ENCODE measurements around the gene CNTN6.

CNTN6 gene

DNA sequence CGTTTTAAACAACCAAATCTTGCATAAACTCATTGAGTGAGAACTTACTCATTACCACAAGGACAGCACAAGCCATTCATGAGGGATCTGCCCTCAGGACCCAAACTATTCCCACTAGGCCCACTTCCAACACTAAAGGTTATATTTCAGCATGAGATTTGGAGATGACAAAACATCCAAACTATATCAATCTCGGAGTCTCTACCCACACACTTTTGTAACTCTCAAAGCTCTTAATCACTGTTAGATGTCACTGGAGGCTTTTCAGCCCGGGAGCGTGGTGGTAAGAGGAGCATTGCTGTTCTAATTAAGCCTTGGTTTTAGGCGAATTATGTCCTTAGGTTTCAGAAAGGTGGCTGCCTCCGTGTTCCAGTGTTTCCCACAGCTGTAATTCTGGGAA lies 86.3 kb downstream of the CNTN6 start:
- no peak for DNase-seq (ENCODE audit: low spot score)

DNA sequence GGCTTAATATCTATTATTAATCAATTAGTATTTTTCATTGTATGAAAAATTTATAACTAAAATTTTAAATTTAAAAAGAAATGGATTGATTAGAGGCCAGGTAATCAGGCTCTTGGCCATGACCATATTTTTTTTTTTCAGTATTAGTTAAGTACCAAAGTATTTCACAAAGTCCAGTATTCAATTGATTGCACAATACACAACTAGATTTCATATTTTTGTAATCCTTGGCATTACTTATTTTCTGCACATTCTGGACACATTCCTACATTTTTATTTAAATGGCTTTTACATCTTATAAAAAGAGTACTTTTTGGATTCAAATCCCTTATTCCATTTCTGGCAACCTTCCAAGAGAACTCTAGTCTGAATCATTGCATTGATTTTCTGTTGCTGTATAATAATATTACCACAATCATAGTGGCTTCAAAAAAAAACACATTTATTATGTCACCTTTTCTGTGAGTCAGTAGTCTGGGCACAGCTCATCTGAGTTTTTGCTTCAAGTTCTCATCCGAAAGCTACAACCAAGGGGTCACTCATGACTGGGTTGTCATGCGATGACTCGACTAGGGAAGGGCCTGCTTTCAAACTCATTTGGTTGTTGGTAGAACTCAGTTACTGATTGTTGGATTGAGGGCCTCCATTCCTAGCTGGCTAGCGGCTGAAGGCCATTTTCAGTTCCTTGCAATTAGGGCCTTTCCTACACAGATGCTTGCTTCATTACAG lies 90.7 kb downstream of the CNTN6 start:
- no peak for DNase-seq (ENCODE audit: low spot score)

DNA sequence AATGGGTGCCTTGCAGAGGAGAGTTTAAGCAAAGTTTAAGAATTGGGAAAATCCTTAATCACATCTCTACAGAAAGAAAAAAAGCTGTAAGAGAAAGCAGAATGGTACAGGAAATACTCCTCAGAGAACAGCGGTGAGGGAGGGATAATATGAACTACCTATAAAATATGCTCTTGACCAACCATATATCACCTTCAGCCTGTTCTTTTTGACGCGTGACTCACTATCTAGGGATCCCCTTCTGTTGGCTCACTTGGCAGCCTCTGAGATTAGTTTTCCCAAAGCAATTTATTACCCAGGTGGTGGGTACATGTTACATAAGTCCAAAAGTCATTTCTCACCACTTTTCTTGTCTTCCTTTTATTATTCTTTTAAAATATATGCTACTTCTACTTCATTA lies 97.7 kb downstream of the CNTN6 start:
- no peak for DNase-seq (ENCODE audit: low spot score)

DNA sequence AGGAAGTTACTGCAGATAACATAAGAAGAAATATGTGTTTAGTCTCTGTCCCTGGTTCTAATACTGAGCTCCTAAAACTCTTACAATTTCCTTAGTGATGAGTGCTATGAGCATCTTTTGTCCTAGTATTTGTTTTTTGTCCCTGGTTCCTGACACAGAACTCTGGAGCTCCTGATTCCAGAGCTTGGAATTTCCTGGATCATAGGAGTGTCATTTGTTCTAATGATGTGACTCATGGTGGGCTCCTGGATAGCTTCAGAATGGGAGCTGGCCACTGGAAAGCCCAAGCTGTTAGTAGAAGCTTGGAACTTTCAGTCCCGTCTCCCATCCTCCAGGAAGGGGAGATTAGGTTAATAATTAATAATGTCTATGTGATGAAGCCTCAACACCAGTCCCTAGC lies 98.2 kb downstream of the CNTN6 start:
- DNase-seq (ENCODE audit: low spot score), result no peak

DNA sequence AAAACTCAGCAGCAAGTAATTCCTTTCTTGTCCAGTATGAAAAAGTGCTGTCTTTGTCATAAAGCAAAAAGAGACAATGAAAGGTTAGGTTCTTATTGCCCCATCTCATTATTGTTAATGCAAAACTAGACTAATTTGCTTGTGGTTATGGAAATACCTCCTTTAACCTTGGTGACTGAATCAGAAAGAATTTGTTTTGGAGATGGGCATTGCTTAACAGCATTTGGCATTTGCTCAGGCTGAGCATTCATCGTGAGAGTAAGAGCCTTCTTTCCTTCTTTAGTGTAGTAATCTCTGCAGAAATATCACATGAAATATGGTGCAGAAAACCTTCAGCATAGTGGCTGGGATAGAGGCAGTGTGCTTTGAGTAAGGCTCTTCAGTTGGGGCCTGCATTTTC lies 103.1 kb downstream of the CNTN6 start:
- DNase-seq (ENCODE audit: low spot score), result no peak

DNA sequence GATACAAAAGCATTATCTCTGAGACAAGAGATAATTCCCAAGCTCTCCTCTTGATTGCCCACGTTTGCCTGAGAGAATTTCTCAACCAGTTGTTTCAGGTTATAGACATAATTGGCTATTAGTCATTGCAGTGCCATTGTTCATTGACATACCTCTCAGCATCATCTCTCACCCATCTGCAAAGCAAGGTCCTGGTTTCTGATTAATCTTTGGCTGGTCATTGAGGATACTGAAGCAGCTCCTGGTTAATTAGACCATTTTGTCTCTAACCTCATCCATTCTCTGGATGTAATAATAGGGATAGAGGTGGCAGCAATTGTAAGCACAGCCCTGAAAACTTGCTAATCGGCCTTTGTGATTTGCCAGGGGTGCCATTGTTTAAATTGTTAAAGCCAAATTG lies 104.2 kb downstream of the CNTN6 start:
- no peak for DNase-seq (ENCODE audit: low spot score)

DNA sequence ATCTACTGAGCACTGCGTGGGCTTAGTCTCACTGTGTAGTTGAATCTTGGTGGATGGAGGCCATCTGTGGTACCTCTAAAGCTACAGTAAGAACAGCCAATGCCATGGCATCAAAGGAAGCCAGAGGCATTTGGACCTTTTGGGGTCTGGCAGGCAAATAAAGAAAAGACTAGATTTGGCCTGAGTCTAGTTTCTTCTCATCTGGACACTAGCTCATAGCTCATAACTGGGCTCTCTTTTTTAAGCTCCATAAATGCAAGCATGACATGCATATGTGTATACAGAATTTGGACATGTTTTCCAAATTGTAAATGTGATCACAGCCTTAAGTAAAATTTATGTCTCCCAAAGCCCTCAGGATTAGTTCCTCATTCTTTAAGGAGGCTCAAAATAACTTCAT lies 107.5 kb downstream of the CNTN6 start:
- DNase-seq (ENCODE audit: low spot score), result no peak

DNA sequence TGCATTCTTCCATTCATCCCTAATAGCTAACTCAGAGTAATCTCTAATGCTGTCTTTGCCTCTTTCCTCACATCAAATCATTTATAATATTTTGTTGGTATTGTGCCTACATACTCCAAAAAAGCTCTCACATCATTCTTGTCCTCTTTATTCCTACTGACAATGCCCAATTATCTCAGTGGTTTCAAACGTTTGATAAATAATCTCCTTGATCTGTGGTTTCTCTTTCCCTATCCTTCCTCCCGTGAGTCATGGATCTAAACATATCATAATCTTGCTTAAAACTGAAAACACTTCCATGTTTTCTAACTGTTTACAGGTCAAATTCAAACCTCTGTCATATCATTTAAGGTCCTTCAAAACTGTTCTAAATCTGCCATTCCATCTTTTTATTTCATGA lies 115.1 kb downstream of the CNTN6 start:
- DNase-seq (ENCODE audit: low spot score), result no peak

DNA sequence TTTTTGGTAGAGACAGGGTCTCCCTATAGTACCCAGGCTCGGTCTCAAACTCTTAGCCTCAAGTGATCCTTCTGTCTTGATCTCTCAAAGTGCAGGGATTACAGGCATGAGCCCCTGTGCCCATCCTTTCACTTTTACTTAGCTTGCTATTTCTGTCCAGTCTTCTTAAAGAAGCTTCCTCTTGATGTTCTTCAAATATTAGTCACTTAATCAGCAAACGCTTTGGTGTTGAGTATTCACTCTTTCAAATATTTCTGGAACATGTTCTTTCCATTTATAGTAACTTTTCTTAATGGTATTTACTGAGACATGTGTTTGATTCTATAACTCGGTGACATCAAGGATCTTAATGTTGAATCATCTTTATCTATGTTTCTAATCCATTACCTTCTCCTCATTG lies 122.1 kb downstream of the CNTN6 start:
- no peak for DNase-seq (ENCODE audit: low spot score)

DNA sequence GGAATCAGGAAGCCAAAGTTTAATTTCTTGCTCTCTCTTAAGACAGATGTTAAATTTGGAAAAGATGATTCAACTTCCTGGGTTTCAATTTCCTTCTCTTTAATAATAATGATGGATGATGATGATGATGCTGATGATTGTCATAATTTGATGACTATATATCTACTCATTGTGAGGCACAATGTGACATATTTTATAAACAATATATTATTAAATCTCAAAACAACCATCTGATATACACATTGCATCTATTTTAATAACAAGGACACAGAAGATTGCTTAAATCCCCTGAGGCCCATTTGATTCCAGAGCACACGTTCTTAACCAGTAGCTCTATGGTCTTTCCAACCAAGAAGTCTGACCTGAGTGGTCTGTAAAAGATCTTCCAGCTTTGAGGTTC lies 124.0 kb downstream of the CNTN6 start:
- DNase-seq (ENCODE audit: low spot score), result no peak

DNA sequence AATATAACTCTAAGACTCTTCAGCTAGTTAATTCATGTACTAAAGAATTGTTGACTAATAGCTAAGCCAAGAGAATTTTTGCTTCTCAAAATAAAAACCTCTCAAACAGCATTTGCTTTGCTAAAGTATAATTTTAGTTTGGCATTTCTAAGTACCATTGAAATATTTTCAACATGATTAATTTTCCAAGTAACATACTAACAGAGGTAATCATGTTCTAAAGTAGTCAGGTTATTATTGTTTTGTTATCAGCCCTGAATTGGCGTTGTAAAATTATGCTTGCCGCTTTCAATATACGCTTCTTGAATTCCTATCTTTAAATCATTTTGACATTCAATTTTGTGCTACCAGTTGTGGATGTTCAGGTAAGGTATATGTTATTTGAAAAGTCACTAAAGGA lies 134.3 kb downstream of the CNTN6 start:
- DNase-seq (ENCODE audit: low spot score), result no peak

DNA sequence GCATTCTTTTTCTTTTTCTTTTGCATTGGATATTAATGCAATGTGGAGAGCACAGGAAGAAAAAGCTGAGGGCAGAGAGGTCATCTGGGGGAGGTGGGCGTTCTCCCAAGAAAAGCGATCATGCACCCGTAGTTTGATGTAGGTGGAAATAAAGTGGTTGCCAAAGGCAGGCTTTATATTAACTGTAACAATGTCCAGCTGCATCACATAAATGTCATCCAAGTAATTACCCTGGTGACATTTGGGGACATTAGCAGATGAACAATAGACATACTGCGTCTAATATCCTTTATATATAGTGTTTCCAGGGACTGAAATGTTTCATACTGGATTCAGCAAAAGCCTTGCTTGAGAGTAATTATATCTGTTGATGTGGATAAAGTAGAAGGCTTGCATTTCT lies 135.5 kb downstream of the CNTN6 start:
- DNase-seq (ENCODE audit: low spot score), result no peak

DNA sequence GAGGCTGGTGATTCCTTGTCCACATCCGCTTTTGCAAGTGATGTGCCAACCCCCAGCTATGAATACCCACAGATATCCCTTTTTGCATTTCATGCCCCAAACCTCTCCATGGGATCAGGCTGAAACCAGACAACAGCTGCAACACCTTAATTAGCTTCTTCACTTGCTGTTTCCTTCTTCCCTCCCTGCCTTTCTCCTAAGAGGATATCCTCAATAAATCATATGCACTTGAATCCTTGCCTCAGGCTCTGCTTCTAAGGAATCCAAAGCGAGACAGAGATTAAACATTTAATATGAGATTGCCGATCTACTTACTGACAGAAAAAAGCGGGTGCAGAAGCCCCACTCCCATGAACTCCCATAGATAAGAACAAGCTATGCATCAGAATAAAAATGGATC lies 138.1 kb downstream of the CNTN6 start:
- DNase-seq (ENCODE audit: low spot score), result no peak

DNA sequence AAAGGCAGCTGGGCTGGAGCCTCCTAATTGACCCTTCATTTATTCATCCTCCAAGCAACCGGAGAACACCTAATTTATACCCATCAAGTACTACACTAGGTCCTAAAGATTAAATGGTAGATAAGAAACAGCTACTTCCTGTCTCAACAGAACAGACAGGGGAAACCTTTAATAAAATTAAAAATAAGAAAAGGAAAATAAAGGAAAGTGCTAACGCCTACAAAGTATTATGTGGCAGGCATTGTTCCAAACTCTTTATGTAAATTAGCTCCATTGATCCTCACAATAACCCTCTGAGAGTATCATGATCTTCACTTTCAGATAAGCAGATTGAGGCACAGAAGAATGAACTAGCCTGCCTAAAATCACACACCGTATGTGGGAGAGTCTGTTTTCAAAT lies 139.5 kb downstream of the CNTN6 start:
- no peak for DNase-seq (ENCODE audit: low spot score)

DNA sequence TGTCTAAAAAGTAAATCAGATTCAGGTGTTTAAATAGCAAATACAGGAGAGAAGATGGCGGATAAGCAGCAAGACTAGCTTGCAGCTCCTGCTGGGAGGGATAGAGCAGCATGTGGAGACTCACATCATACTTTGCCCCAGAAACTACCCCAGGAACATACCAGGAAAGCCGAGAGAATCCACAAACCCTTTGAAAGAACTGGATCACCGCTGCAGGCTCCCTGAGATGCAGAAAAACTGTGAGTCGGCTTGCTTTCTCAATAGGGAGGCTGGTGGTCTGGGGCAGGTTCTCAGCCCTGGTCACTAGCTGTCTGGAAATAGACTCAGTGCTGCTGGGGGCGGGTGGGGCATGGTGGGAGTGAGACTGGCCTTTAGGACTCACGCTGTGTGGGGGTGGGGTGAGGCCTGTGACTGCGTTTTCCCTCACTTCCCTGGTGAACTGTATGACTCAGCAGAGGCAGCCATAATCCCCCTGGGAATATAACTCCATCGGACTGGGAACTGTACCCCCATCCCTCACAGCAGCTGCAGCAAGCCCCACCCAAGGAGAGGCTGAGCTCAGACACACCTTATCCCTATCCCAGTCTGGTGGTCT lies 142.8 kb downstream of the CNTN6 start:
- no peak for DNase-seq (ENCODE audit: low spot score)

DNA sequence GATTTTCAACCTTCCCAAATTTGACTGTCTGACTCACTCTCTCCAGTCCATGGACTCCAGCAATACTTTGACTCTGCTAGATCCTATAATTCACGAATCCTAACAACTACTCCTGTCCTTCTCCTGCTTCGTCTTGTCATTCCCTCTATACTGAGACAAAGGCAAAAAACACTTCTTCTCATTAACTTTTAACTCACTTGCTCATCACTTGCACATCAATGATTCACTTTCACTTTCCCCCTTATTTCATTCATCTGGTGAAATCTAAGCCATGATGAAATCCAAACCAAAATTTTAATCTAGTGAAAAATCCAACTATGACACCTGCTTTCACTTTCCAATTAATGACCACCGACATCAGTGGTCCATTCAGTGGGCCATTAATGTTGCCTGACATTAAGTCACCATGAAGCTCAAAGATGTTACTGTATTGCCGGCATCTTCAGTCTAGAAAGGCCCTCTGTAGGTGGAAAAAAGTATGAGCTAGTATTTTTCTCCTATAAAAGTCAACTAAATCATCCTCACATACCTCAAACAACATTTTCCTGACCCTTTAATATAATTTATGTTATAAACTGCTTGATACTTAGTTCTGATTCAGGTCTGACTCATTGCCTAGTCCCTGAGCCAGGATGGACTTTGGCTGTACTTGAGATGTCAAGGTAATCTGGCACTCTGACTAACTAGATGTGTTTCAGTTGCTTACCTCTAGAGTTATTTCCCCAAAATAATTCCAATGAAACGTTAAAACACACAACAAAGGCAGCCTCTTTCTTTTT lies 158.6 kb downstream of the CNTN6 start:
- DNase-seq (ENCODE audit: low spot score), result no peak

DNA sequence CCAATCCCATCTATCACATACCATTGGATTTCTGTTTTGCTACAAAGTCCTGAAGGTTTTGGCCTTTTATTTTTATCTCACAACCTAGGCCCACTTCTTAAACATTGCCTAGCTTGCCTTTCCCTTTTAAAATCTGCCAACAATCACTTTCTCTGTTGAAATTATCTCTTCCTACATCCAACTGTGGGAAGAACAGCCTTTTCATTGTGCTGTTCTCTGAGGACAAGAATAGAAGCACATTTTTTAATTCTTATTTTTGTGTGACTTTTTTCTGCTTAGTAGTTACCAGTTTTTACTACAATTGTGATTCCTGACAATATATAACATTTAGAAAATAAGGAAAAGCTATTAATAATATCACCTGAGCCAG lies 159.2 kb downstream of the CNTN6 start:
- no peak for DNase-seq (ENCODE audit: low spot score)

DNA sequence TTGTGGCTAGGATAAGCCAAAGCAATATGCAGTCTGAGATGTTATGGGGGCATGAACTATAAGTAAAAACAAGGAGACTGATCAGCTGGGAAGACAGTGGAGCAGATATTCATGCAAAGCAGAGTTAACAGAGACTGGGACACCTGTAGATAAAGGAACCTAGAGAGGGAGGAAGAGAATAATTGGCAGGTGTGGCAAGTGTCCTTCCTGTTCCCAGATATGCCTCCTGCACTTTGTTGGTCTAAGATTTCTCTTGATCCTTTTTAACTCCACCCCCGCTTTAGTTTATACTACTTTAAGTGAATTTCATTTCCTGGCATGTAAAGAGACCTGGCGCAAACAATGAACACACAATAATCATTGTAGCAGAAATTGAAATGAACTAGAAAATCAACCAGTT lies 169.4 kb downstream of the CNTN6 start:
- no peak for DNase-seq (ENCODE audit: low spot score)

DNA sequence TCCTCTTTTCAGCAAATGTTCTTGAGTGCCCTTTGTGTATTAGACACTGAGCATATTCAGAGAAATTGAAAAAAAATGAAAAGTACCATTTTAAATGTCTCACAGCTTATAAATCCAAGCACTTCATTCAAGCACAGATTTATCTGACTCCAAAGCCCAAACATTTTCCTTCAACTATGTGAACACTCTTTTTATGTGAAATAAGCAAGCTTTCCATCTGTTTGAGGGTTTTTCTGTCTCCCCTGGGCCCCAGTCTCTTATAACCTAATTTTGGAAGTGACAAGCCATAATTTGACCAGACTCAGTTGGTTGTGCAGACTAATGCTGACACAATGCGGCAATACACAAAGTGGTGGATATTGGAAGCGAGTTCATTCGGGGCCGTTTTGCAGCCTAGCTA lies 170.3 kb downstream of the CNTN6 start:
- no peak for DNase-seq (ENCODE audit: low spot score)

DNA sequence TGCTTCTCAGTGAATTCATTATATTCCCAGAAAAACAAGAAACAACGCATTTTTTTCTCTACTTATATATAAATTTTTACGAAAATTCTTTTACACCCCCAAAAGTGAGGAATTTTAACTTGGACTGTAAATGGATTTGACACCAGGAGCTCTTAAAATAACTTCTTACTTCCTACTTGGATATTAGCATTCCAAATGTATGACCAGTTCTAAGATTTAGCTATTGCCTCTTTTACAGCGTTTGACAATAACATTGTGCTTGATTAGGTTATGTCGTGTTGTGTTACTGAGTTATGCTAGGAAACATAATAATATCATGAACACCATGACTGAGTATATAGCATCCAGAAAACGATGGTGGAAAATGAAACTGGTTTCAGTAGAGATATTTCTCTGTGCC lies 177.0 kb downstream of the CNTN6 start:
- no peak for DNase-seq (ENCODE audit: low spot score)

DNA sequence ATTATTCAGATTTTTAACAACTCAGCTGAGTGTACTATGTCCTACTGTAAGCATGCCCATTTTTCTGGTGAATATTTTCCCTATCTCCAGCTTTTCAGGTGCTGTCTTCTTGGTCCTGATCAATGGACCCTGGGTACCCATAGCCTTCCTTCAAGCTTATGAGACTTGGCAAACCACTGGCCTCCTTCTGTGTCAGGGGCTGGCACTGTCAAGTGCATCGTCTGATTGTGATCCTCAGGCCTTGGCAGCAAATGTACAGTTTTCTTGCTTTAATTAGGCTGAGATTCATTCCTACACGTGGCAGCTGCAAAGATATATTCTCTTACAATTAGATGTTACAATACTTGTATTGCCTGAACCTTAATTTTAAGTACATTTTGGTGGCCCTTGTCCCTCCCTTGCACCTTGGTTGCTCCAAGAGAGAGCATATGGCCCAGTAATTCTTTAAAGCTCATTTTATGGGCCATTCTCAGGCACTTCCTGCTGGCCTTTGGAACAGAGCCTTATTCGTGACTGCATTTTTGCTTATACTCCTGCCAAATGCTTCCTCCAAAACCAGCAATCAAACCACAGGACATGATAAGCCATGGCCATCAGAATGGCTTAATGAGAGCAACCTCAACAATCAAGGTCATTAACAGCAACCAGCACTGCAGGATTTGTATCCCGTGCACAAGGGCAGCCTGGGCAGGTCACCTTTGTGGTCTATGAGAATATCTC lies 179.9 kb downstream of the CNTN6 start:
- DNase-seq (ENCODE audit: low spot score), result no peak

DNA sequence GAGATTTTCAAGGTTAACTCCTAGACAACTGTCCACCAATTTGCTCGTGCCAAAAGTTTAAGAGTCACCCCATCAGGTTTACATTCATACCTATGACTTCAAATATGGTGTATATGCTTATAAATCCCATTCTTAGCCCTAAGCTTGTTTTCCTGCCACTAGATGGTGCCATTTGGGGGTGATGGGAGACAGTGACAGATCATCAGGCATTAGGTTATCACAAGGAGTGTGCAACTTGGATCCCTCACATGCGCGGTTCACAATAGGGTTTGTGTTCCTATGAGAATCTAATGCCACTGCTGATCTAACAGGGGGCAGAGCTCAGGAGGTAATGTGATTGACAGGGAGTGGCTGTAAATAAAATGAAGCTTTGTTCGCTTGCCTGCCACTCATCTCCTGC lies 182.7 kb downstream of the CNTN6 start:
- no peak for DNase-seq (ENCODE audit: low spot score)

DNA sequence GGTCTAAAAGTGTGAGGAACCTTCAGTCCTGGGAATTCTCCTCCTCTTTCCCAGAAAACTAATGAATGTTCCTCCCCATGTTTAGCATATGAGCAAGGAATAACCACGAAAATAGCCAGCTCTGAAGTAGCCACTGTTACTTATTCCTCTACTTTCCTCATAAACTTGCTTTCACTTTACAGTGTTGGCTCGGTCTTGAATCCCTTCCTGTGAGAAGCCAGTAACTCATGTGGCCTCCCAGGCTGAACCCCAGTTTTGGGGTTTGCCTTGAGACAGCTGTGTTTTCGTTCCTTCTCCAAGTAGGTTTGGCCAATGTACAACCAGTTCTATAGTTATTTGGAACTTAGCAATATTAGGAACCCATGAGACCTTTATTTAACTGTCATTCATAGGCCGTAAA lies 195.0 kb downstream of the CNTN6 start:
- DNase-seq (ENCODE audit: low spot score), result no peak

All from CD4-positive, alpha-beta T cell treated with Interleukin-2 at 100 ng/mL for 4 hours (primary cell).